HG02943 (cell line): ENCODE results near the gene EP300.
"Not testable (repeated sequence)": the region's sequence is repeated elsewhere in the genome, so short reads cannot be mapped to it uniquely, and the experiment has no call there.

ENCODE experiments used
- ATAC-seq: cut with Tn5 transposase; IDR thresholded peaks from one replicate; pipeline ENCODE4 v1.9.1; 2021; ENCODE audit warnings: mild to moderate bottlenecking, low read depth, moderate library complexity; ENCODE audit not compliant: unreplicated experiment

The EP300 gene

GRCh38 chr22:41145921-41146320 is 53.5 kb downstream of the EP300 start:
- ATAC-seq, result not testable (repeated sequence)

GRCh38 chr22:41146573-41146972 is 54.2 kb downstream of the EP300 start:
- ATAC-seq, result no peak

- no peak for ATAC-seq
Measured at GRCh38 chr22:41147722-41148121, 55.3 kb downstream of the EP300 start.

GRCh38 chr22:41152902-41153301 is 60.5 kb downstream of the EP300 start:
- ATAC-seq, result no peak

GRCh38 chr22:41157083-41157482 is 64.7 kb downstream of the EP300 start:
- ATAC-seq, result no peak

- ATAC-seq, result no peak
Measured at GRCh38 chr22:41169157-41169556, 76.8 kb downstream of the EP300 start.

GRCh38 chr22:41171996-41172395 is 79.6 kb downstream of the EP300 start:
- no peak for ATAC-seq

- no peak for ATAC-seq
Measured at GRCh38 chr22:41175546-41175945, 83.2 kb downstream of the EP300 start.

- ATAC-seq, result no peak
Measured at GRCh38 chr22:41177040-41177621, 84.7 kb downstream of the EP300 start.

GRCh38 chr22:41177622-41178424 is 85.4 kb downstream of the EP300 start:
- ATAC-seq, result no peak

GRCh38 chr22:41178425-41178975 is 86.1 kb downstream of the EP300 start:
- no peak for ATAC-seq

GRCh38 chr22:41180362-41180761 is 88.0 kb downstream of the EP300 start:
- ATAC-seq, result not testable (repeated sequence)

- no peak for ATAC-seq
Measured at GRCh38 chr22:41180926-41181325, 88.5 kb downstream of the EP300 start.

- ATAC-seq, result no peak
Measured at GRCh38 chr22:41181349-41182241, 89.2 kb downstream of the EP300 start.

GRCh38 chr22:41184679-41185078 is 92.3 kb downstream of the EP300 start:
- no peak for ATAC-seq

GRCh38 chr22:41191467-41191866 is 99.1 kb downstream of the EP300 start:
- no peak for ATAC-seq

- ATAC-seq, result no peak
Measured at GRCh38 chr22:41193829-41194228, 101.4 kb downstream of the EP300 start.

GRCh38 chr22:41197038-41197972 is 104.9 kb downstream of the EP300 start:
- peak; percentile 57 for ATAC-seq

- ATAC-seq, result no peak
Measured at GRCh38 chr22:41198027-41198580, 105.7 kb downstream of the EP300 start.
